NCI-H226 (cell line): Measurements from ENCODE around the gene DNTT.

Experiments used
- DNase-seq: peaks from one replicate; pipeline ENCODE4 v3.0.0-alpha.2; 2015

DNTT gene

DNA sequence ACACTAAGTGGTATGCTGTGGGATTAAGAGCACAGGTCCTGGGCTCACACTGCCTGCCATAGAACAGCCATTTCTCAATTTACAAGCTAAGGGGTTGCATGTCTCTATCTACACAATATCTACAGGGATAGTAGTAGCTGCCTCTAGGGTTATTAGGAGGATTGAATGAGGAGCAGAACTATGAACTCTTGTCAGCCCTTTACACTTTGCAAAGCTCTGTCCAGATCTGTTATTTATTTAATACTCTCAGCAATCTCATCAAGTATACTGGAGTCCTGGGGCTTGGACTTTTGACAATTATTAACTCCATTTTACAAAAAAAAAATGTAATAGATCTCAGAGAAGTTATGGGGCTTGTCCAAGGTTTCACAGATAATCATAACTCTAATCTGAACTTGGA lies 47.8 kb downstream of the DNTT start:
- DNase-seq, result no peak

DNA sequence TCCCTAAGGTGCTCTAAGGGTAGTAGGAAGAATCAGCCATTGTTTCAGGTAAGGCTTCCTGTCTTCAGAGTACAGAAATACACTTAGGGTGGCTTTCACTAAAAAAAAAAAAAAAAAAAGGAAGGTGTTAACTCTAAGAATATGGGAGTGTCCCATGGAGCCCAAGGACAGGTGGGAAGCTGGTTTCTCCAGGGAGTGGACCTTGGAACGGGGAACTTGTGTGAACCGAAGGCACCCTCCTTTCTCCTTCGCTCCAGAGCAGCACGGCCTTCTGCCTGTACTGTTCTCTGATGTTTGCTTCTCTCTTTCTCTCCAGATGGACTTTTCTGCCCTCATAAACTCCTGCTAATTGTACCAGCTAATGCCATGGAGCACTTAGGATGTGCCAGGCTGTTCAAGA lies 48.3 kb downstream of the DNTT start:
- DNase-seq, result no peak

DNA sequence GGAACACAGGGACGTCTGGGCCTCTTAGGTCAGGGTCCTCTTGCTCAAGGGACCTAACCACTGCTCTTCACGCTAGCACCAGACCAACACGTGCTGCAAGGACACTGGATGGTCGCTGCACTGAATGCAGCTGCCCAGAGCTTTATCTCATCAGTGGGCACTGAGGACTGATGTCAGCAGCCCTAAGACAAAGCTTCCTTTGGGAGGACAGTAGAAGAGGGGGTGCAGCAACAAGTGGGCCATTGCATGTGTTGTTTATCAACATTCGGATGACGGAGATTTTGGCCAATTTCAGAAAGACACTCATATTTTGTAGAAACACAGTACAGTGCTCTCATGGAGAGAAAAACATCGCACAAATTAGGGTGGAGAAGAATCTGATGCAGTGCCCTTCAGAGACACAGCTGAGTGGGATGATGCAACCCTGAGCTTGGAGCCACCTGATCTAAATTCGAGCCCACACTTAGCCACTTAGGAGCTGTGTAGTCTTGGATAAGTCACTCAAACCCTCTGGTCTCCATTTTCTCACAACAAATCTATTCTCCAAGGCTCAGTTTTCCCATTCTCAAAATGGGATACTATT lies 52.9 kb downstream of the DNTT start:
- DNase-seq, result no peak

DNA sequence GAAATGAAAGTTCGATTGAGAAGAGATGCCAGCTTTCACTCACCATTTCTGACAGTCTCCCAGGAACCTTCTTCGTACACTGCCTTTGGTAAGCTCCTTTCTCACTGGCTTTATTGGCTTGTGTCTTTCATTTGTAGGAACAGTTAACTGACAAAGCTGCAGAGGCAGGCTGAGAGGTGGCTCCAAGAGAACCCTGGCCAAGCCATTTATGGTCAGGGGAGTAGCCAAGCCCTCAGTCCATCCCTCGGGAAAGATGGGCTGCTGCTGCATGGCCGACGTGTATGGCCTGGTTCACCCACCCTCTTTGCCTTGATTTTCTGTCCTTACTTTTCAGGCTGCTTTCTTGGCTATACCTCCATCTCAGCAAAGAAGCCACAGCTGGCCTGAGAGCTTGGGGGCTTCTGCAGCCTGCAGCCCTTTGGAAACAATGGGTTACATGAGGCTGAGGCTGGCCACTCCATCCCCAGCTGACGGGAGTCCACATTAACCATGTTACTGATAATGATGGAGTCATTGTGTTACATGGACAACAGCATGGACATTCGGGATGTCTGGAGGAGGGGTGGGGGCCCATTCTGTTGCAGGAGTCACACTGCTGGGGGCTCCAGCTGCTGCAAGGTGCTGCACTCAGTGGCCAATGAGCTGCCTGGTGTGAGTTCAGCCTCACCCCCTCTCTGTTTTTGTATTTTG lies 54.8 kb downstream of the DNTT start, which contains the start of gene OPALIN:
Gene OPALIN (minus strand): TSS at position 152 of the 690 bp plus-strand sequence. CDS start 106 bp downstream, at position 46.
- no peak for DNase-seq

DNA sequence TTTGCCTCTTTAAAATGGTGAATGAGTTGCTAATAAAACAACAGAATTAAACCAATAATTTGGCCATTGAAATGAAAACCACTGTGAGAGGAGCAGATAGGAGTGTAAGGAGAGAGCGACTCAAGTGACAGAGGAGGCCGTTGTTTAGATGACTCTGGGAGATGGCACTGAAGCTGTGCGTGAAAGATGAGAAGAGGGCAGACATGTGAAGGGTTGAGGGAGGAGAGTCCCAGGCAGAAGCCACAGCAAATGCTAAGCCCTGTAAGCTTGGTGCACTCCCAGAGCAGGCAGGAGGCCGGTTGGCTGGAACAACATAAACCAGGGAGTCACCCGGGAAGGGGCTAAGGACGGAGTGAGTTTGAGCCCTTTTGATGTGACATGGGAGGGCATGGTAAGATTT lies 55.4 kb downstream of the DNTT start:
- DNase-seq, result no peak

DNA sequence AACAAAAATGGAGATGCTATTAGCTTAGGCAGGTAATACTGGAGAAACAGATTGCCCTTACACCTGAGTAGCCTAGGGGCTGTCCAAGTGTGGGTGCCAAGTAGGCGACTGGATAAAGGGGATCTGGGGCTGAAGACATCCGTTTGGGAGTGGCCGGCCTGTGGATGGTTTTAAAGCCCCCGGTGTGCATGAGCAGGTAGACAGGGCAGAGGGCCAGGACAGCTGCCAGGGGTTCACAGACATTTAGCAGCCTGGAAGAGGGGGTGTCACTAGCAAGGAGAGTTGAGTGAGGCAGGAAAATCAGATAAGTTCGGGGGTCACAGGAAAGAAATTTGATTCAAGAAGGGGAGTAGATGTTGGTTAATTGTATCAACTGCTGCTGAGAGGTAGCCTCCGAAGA lies 56.1 kb downstream of the DNTT start:
- DNase-seq, result no peak

DNA sequence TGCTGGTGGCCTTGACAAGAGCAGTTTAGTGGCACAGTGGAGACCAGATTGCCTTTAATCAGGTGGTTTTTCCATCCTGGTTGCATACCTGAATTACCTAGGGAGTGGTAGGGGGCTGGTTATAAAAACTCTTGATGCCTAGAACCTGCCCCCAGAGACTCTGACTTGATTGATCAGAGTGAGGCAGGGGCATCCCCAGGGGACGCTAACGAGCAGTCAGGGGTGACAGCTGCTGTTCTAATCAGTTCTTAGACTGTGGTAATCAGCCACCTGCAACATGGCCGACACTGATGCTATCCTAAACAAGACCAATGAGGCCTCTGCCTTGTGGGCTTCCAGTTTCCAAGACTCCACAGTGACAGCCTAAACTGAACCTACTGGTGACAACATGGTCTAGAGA lies 56.5 kb downstream of the DNTT start:
- DNase-seq, result no peak

DNA sequence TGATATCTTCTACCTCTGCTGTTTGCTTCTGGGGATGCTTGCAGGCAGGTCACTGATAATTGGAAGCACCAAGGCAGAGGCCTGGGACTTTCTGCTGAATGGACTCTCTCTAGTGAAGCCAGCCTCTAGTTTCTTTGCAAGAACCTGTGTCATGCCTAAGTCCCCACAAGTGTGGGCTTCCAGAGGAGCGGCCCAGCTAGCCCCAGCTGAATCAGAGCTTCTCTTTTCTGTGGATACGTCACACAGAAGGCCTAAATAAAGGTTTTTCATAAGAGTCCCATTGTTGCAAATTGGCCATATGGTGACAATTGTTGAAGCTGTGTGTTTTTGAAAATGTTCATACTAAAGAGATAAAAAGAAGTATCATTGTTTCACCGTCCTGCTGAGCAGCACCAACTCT lies 61.3 kb downstream of the DNTT start:
- DNase-seq, result no peak

DNA sequence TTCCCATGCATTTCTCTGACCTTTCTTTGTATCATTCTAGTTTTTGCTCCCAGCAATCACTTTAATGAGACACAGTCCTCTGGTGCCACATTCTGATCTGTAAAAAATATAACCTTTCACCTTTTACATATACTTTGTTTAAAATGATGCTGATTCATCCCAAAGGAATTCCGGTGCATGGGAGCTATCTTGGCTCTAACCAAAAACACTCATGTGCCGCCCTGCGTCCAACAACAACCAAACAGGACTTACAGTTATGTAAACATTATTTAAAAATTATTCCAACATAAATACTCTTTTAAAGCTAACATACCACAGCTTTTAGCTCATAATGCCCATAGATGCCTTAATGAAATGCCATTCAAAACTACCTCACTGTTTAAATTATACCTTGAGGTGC lies 62.3 kb downstream of the DNTT start:
- DNase-seq, result no peak

DNA sequence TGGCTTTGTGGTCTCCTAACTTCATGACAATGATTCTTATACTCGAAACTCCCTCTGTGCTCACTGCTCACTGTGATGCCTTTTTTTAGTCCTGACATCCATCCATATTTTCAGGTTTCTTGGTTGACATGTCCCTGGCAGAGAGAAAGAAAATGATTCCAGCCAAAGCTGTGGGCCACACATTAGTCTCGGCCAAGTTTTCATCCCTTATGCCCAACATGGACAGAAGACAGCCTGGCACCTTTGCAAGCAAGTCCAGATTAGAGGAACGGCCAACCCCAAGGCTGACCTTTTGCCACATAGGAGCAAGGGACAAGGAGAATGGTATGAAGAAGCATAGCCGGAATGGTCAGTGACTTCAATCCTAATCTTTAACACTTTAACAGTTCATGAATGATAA lies 63.2 kb downstream of the DNTT start:
- no peak for DNase-seq

DNA sequence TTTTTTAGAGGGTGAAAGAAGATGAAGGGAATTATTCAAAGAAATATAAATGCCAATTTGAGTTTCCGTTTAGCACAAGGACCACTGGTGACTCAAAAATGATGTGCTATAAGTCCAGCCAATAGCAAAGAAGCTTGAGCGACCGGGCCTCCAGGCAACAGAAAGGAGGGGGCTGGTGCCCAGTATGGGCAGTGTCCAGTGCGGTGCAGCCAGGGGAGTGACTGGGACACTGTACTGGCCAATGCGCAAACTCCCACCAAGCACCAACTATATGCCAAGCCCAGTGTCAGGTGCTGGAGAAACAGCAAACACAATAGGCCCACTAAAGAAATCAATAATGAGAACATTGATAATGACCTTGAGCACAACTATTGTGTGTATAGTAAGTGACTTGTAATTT lies 64.7 kb downstream of the DNTT start:
- no peak for DNase-seq

DNA sequence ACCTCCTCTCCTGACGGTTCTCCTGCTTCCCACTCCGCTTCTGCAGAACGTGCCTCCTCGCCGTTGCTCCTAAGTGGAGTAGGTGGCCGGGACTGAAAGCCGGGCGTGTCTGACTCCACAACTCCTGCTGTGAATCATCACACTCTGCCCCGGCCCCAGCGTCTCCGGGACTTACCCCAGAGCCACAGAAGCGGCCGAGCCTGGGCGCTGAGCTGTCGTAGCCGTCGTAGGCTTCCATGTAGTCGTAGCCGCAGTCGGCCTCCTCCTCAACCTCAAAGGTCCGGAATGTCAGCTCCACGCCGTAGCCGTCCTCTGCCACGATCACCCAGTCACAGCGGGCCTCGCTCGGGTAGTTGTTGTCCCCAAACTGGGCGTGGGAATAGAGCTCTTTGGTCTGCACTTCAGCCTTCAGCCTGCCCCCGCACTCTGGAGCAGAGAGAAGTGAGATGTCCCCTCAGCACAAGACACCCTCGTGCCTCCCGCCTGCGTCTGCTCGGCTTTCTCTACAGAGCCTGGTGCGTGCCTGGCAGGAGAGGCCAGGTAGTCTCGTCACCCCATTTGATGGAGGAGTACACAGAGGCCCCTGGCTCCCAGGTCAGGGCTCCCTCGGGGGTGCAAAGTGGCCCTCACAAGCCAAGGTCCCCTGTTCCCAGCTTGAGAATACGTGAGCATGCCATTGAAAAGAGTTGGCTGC lies 65.8 kb downstream of the DNTT start:
- DNase-seq, result no peak

DNA sequence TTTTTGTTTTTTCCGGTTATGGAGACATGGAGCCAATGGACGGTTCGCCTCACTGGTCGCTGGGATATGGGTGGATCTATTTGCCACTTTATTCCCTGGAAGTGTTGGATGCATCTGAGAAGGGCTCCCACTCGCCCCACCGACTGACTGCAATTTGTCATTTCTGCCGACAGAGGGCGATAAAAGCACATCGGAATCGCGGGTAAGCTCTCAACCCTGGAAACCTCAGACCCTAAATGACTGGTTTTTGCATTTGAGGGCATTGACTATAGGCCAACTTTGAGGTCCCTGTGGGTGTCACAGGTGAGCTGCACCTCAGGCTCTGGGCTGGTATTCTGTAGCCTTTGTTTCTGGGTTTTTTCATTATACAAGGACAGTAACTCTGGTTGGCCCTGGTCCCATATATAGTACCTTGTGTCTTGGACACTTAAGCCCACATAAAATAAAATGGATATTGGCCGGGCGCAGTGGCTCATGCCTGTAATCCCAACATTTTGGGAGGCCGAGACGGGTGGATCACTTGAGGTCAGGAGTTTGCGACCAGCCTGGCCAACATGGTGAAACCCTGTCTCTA lies 66.4 kb downstream of the DNTT start:
- peak; percentile 33 for DNase-seq

DNA sequence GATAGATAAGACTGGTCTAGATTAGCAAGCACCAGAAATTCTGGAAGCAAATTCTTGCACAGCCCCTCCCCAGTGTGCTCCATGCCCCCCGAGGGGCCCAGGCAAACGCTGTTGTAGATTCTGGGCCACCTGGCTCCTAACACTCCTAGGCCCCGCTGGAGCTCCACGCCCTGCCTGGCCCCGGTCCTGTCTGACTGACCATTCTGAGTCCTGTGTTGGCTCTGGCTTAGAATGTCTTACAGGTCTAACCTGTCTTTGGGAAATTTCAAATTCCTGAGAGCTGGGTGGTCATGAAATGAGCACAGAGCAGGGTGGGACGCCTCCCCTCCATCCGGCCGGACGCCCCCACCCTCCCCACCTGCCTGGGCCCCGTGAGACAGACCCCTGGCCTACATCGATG lies 67.1 kb downstream of the DNTT start:
- DNase-seq, result no peak

DNA sequence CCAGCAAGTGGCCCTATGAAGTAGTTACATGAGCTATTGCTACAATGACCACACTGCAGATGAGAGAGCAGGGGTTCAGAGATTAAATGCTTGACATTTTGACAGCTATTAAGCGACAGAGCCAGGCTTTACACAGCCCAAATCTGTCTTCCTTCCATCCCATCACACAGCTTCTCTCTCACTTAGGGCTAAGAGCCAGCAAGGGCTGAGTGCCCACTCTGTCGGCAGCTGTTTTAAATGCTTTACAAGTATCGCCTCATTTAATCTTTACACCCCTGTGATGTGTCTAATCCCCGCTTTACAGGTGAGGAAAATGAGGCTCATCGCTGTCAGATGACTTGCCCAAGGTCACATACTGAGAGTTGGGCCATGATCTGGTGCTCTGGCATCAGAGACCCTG lies 69.8 kb downstream of the DNTT start:
- DNase-seq, result no peak

DNA sequence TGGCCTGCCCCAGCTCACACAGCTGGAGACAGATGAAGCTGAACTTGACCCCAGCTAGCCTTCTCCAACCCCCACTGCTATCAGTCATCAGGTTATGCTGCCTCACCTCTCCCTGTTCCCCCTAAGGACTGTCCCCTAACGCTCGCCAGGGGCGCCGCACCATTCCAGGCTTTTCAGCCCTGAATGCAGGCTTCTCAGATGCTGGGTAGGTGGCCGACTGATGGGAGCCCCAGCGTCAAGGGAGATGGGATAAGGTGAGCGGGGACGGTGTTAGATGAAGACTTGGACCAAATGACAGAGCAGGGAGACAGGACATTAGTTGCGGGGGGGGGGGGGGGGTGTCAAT lies 70.4 kb downstream of the DNTT start:
- DNase-seq, result no peak

DNA sequence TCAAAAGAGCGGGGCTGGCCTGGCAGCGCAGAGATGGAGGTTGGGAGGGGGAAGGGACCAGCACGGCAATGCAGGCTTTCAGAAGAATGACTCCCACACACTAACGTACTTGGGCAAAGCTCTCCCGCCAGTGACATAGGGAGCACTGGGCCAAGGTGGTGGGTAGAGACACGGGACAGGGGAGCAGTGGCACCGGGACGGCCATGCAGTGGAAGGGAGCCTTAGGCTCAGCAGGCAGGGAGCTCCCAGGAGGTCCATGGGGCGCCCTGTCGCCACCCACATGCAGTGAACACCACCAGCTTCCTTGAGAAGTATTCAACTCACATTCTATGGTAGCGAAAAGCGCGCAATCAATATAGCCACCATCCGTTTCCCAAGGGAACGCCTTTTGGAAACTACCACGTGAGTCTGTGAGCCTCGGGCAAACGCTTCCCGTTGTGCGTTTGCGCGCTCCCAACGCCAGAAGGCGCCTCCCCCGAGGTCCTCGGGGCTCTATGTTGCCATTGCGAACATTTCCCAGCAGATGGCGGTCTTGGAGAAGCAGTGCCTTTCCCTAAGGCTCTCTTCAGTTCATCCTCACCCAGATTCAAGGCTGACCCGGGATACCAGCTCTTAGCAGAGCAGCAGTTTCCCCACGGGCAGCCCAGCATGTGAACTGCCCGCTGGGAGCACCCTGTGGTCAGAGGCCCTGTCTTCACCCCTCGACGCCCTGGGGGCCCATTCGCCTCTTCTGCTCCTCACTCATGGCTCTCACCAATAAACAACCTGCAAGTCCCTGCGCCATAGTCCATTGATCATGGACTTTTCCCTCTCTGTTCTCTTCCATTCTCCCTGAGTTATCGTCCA lies 71.0 kb downstream of the DNTT start:
- peak; percentile 71 for DNase-seq

DNA sequence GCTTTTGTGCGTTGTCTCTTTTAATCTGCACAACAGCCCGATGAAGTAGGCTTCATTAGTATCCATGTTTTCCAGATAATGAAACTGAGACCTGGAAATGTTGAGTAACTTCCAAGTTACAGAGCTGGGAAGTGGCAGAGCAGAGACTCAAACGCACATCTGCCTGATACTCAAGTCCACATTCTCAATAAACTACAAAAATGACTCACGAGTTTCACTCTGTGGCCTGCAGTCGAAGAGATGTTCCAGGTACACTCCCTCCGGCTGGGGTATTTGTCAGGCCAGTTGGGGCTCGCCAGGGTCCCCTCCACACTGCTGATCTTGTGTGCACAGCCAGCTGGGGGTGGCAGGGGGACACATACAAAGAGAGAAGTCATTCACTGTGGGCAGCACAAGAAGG lies 72.2 kb downstream of the DNTT start:
- no peak for DNase-seq

DNA sequence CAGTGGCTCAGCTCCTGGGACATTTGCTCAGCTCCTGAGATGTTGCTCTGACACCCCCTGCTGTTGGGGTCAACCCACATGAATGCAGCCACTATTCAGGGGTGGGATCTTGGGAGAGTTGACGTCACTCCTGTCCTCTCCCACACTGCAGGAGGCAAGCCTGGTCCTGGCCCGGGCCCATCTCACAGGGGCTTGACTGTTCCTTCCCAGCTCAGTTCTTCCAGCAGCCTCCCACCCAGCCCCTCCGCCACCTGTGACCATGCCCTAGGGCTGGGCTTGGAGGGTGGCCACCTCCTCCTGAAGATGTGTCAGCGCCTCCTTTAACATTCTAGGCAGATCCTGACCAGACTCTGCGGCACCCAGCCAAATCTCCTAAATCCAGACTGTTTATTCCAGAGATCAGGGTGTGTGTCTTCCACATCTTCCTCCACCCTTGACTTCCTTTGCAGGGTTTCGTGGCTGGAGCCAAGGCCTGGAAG lies 73.6 kb downstream of the DNTT start:
- no peak for DNase-seq

DNA sequence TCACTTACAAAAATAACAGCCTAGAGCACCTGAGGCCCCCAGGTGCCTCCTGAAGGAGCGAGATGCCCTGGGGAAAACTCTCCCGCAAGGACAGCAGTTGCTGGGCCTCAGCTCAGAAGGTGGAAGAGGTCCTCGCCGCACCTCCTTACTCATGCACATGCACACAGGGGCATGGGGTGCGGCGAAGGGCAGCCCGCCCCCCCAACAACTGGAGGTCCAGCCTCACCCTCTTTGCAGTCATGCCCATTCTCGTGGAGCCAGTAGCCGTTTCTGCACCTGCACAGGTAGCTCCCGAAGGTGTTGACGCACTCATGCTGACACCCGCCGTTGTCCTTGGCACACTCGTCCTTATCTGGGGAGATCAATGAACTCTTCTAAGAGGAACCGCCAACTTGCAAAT lies 74.5 kb downstream of the DNTT start:
- no peak for DNase-seq

DNA sequence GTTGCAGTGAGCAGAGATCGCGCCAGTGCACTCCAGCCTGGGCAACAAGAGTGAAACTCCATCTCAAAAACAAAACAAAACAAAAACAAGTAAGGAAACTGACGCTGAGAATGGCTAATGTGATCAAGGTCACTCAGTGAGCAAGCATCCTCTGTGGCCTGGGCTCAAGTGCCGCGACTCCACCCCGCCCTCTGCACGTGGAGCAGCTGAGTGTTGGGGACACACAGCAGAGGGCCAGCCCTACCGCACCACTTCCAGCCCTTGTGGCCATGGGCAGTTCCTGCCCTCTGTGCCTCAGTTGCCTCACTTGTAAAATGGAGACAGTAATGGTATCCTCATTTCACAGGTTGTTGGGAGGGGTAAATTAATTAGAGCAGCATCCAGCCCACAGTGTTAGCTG lies 75.5 kb downstream of the DNTT start:
- no peak for DNase-seq

DNA sequence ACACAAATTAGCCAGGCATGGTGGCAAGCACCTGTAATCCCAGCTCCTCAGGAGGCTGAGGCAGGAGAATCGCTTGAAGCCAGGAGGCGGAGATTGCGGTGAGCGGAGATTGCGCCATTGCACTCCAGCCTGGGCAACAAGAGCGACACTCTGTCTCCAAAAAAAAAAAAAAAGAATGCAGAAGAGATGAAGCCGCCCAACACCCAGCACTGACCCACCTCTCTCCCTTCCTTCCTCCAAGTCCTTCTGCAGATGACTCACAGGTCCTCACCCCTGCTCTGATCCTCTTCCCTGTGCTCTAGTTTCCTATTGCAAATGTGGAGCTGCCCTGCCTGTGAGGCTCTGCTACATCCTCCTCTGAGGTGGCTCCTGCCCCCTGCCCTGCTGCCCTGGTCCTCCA lies 76.6 kb downstream of the DNTT start:
- no peak for DNase-seq

DNA sequence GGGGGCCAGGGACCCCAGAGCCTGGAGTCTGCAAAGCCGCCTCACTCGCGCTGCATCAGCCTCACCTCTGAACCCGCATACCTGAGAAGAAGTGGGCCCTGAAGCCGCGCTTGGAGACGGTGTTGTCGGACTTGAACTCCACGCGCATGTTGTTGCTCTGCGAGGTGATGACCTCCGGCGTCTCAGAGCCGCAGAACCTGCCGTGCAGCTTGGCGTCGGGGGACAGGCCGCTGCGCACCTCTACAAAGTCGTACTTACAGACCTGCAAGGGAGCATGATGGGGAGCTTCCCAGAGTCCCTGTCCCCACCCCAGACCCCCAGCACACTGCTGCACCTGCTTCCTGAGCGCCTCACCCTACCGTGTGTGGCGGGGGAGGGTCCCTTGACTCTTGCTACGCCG lies 80.3 kb downstream of the DNTT start:
- DNase-seq, result no peak
